HAP-1 (cell line): ENCODE results near the gene OR10A2.

Experiments
- DNase-seq, 2 experiments: peaks; one replicate each; pipeline ENCODE4 v3.0.0-alpha.2; 2016 to 2020; ENCODE audit warnings: low spot score in 2 of 2
- H3K27me3 ChIP-seq: fragments of 250-450 bp; sonication (Bioruptor Pico); 2 replicates; pipeline ENCODE4 v1.5.1; 2020; ENCODE audit warnings: low read depth, mild to moderate bottlenecking, moderate library complexity
- H3K36me3 ChIP-seq: fragments of 250-450 bp; sonication (Bioruptor Pico); replicated peaks from 2 replicates; pipeline ENCODE4 v1.5.1; 2020; ENCODE audit warnings: mild to moderate bottlenecking
- H3K4me1 ChIP-seq: fragments of 250-450 bp; sonication (Bioruptor Pico); 2 replicates; pipeline ENCODE4 v1.5.1; 2020; ENCODE audit warnings: mild to moderate bottlenecking
- H3K4me3 ChIP-seq: fragments of 250-450 bp; sonication (Bioruptor Pico); 2 replicates; pipeline ENCODE4 v1.5.1; 2020; ENCODE audit warnings: mild to moderate bottlenecking, moderate library complexity
- H3K9me3 ChIP-seq: fragments of 250-450 bp; sonication (Bioruptor Pico); 2 replicates; pipeline ENCODE4 v1.5.1; 2020; ENCODE audit warnings: mild to moderate bottlenecking, moderate library complexity
- in situ Hi-C: fragments of 300-500 bp; cut with MboI; formaldehyde crosslinking; loops from 3 replicates; pipeline ENCODE4 v1.14.3; 2020; ENCODE audit warnings: low sequenced_read_pairs, inconsistent platforms, mixed read lengths

The OR10A2 gene, protein sequence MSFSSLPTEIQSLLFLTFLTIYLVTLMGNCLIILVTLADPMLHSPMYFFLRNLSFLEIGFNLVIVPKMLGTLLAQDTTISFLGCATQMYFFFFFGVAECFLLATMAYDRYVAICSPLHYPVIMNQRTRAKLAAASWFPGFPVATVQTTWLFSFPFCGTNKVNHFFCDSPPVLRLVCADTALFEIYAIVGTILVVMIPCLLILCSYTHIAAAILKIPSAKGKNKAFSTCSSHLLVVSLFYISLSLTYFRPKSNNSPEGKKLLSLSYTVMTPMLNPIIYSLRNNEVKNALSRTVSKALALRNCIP

DNA sequence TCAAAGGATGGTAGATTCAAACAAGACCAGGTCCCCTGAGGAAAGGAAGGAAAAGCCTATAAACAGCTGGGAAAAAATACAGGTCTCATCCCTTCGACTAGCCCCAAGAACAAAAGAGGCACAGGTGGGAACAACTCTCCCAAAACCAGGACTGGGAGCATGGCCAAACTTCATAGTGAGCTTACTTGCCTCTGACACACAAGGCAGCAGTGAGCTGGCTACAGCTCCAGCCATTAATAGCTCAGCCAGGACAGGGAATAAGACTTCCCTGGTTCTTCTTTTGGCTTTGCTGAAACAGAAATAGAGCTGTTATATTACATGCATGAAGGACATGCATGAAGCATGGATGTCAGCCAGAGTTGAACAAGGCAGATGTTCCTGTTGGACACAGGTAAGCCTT, at the start of gene OR10A2:
Gene OR10A2, plus strand, starts transcription at position 97 of the 400 bp plus-strand sequence. CDS start 6,698 bp downstream, outside the sequence.
- H3K27me3 ChIP-seq: no peaks in the 10 kb centered on the region; the same call in 1 of the 2 replicates
- in situ Hi-C loops: no loop called here
- no peaks in the 10 kb centered on the region; the same call in 1 of the 2 replicates for H3K4me1 ChIP-seq
- no peaks in the 10 kb centered on the region for H3K36me3 ChIP-seq
- DNase-seq: no peak
- no peak within 1 kb of the TSS for H3K4me3 ChIP-seq
- H3K9me3 ChIP-seq: no peaks in the 10 kb centered on the region

DNA sequence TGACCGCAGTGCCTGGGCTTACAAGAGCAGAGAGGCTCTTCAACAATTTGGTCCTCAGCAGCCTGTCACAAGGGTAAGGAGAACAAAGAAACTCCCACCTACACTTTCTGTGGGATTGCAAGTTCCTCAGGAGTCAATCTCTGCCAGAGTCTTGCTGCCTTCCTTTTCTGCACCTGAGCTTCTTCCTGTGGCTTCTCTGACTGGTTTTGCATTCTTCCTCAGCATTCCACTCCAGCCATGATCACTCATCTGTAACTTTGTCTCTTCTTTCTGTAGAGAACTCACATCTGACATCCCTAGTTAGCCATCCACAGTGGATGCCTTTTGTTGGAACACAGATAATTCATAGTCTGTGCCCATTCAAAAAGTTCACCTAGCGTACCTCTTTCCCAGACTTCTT, 49.2 kb upstream of the OR10A2 start:
- DNase-seq: no peak
- Histone ChIP-seq H3K4me1 (no peaks in the 10 kb centered on the region), H3K27me3 (no peaks in the 10 kb centered on the region), H3K9me3 (no peaks in the 10 kb centered on the region), H3K36me3 (no peaks in the 10 kb centered on the region), H3K4me3 (no peak overlapping the region)
- in situ Hi-C loops: no loop called here

DNA sequence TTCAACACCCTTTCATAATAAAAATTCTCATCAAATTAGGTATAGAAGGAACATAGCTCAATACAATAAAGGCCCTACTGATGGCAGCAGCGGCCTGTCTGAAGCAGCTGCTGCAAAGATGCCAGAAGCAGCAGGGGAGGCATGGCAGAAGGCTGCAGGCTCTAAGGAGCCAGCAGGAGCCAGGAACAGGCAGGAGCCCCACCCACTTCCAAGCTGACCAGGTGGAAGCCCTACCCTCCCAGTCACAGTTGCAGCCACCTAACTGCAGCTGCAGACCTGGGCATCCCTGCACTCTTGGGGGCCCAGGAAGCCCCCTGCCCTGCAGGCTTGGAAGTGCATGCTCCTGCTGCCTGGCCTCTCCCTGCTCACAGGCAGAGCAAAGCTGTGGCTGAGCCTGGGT, 45.2 kb upstream of the OR10A2 start:
- in situ Hi-C loops: no loop called here
- H3K9me3 ChIP-seq: no peaks in the 10 kb centered on the region
- no peak for DNase-seq

DNA sequence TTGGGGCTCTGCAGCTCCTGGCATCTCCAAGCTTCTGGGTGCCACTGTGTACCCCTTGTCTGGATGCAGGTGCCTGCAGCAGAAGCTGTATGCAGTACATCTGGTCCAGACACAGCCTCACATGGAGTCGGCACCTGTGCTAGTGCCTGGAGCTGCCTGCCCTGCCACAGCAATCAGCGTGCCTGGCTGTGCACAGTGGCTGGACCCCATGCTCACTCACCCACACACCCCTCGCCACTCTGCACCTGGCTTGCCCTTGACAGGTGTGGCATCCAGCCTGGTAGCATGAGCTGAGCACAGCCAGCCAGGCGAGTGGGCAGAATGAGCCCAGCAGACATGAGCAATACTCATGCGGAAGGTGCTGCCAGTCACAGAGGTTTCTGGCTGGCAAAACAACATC, 43.9 kb upstream of the OR10A2 start:
- Histone ChIP-seq H3K4me3 (no peak overlapping the region), H3K36me3 (no peaks in the 10 kb centered on the region), H3K9me3 (no peaks in the 10 kb centered on the region), H3K27me3 (no peaks in the 10 kb centered on the region), H3K4me1 (no peaks in the 10 kb centered on the region)
- in situ Hi-C loops: no loop called here
- DNase-seq: no peak

More for the DNA sequence above, 45.2 kb upstream of the OR10A2 start:
- Histone ChIP-seq H3K4me3 (no peak overlapping the region), H3K27me3 (no peaks in the 10 kb centered on the region), H3K4me1 (no peaks in the 10 kb centered on the region), H3K36me3 (no peaks in the 10 kb centered on the region)

DNA sequence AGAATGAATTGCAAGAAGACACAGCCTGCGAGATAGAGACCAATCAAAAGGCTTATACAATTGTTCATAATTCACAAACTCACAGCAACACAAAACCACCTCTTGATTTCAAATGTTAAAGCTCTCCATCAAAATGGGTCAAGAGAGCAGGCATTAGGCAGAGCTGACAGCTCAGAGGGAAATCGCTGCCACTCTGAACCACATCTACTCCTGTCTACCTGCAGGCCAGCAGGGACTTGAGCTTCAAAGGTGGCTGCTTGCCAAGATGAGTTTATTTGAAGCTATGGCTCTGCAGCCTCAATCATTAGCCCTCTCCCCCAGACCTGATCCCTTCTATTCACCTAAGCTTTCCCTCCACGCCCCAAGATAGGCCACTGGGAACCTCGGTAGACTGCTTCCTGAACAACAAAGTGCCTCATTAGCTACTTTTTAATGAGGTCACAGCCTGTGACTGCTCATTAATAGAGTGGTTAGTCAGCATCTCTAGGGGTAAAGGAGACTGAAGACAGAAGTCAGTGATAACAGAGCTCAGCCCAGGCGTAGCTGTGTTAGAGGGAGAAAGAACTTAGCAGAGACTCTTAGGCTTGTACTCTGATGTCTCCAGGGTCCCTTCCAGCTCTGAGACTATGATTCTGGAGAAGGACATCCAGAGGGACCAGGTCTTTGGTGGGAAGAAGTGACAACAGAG, 38.6 kb upstream of the OR10A2 start:
- no peaks in the 10 kb centered on the region for H3K27me3 ChIP-seq
- no peaks in the 10 kb centered on the region for H3K9me3 ChIP-seq
- in situ Hi-C loops: no loop called here
- DNase-seq: no peak
- no peak overlapping the region for H3K4me3 ChIP-seq
- no peaks in the 10 kb centered on the region for H3K4me1 ChIP-seq
- H3K36me3 ChIP-seq: no peaks in the 10 kb centered on the region

DNA sequence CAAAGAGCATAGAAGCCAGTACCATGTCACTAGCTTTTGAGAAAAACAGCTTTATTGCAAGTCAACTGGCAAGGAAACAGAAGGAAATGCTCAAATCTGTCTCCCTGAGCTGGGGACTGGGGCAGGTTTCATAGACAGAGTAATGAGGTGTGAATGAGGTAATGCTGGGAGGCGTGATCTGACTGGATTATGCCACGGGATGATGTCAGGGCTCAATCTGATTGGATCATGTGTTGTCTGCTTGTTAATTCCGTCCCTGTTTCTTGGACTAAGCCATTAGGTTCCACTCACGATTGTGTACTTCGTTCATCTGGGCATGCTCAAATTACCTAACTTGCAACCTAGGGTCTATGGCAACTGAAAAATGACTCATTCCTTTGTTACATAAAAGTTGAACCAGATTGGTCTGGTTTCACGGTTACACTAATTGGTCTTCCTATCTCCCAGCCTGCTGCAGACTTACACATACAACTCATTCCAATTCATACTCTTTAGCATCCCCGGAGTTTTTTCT, 37.6 kb upstream of the OR10A2 start:
- H3K4me1 ChIP-seq: no peaks in the 10 kb centered on the region
- no peaks in the 10 kb centered on the region for H3K36me3 ChIP-seq
- no peak for DNase-seq
- H3K9me3 ChIP-seq: no peaks in the 10 kb centered on the region
- H3K4me3 ChIP-seq: no peak overlapping the region
- in situ Hi-C loops: no loop called here
- no peaks in the 10 kb centered on the region for H3K27me3 ChIP-seq

DNA sequence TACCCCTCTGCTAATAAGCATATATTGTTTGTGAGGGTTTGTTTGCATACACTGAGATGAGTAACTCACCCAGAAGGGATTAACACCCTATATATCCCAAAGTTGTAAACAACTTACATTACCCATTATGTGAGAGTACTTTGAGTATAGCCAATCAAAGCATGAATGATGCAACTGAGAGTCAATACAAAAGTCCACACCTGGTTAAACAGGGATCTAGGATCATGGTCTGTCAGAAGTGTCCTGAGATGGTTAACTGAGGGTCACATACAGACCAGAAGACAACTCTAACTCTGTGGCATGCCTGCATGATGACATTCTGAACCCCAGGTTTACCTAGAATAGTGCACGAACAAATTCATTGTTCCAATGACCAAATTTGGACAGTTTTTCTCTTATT, 34.8 kb upstream of the OR10A2 start:
- in situ Hi-C loops: no loop called here

DNA sequence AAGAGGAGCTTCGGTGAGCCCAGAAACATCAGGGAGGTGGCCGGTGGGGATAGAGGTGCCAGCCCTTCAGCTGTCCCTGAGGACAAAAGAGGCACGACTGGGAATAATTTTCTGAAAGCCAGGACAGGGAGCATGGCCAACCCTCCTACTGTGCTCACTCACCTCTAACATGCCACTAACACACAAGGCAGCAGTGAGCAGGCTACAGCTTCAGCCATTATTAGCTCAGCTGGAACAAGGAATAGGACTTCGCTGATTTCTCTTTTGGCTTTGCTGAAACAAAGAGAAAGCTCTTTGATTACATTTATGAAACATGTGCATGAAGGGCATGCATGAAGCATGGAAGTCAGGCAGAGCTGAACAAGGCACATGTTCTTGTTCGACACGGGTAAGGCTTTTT, 29.5 kb upstream of the OR10A2 start:
- DNase-seq: no peak
- in situ Hi-C loops: no loop called here
- Histone ChIP-seq H3K4me1 (no peaks in the 10 kb centered on the region), H3K4me3 (no peak overlapping the region), H3K9me3 (no peaks in the 10 kb centered on the region; the same call in 1 of the 2 replicates), H3K36me3 (no peaks in the 10 kb centered on the region), H3K27me3 (peaks cover 3% of the 10 kb centered on the region; the same call in 1 of the 2 replicates)

More for the DNA sequence above, 34.8 kb upstream of the OR10A2 start:
- no peaks in the 10 kb centered on the region for H3K27me3 ChIP-seq
- no peak overlapping the region for H3K4me3 ChIP-seq
- H3K36me3 ChIP-seq: no peaks in the 10 kb centered on the region
- no peaks in the 10 kb centered on the region; the same call in 1 of the 2 replicates for H3K9me3 ChIP-seq
- no peak for DNase-seq
- H3K4me1 ChIP-seq: no peaks in the 10 kb centered on the region

DNA sequence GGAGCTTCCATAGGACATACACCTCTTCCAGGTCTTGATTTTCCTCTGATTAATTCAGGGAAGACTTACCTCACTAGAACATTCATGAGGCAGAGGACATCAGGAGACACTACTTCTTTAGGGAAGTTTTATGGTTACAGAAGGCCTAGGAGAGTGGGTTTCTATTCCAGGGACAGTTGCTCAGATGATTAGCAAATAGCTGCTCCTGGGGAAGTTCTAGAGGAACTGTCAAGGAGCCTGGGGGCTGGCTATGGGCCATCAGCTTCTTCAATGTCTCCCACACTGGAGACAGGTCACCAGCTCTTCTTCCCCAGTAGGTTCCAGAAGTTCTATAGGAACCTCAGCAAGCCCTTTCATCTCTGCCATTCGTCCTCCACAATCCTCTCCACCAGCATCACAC, 28.8 kb upstream of the OR10A2 start:
- H3K36me3 ChIP-seq: no peaks in the 10 kb centered on the region
- peaks cover 3% of the 10 kb centered on the region; the same call in 1 of the 2 replicates for H3K27me3 ChIP-seq
- no peak overlapping the region for H3K4me3 ChIP-seq
- DNase-seq: no peak
- no peaks in the 10 kb centered on the region for H3K4me1 ChIP-seq
- H3K9me3 ChIP-seq: no peaks in the 10 kb centered on the region; the same call in 1 of the 2 replicates
- in situ Hi-C loops: no loop called here

DNA sequence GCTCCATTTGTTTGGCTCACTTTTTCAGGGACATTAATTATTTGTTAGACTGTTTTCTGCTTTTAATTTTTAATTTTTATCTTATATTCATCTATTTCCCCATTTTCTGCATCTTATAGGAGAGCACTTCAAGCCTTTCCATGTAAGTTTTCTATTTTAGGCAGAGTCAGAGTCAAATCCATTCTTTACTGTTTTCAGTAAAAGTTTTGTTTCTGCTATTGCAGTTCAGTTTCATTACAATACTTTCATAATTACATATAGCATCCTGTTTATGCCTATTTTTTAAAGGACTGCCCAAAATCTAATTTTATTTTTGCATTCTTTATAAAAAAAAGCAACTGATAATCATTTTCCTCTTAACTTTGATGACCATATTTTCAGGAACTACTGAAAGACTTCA, 21.2 kb upstream of the OR10A2 start:
- Histone ChIP-seq H3K27me3 (no peaks in the 10 kb centered on the region), H3K4me3 (no peak overlapping the region), H3K36me3 (no peaks in the 10 kb centered on the region), H3K9me3 (no peaks in the 10 kb centered on the region; the same call in 1 of the 2 replicates), H3K4me1 (no peaks in the 10 kb centered on the region; the same call in 1 of the 2 replicates)
- DNase-seq: no peak
- in situ Hi-C loops: no loop called here

DNA sequence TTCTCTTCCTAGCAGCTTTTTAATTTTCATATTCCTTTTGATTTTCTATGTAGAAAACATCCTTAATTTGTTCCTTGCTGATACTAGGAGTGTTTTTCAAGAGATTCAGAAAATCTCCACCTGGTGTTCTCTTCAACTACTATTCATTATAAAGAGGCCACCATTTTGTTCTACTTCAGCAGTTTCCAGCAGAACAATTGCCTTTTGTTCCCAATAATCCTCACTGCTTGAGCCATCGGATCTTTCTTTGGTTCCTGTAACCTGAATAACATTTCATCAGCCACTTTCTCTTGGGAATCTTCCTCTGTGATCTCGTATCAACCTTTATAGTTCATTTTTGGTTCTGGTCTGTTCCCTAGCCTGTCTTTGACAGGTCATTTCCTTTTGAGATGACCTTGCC, 19.2 kb upstream of the OR10A2 start:
- Histone ChIP-seq H3K27me3 (no peaks in the 10 kb centered on the region), H3K9me3 (no peaks in the 10 kb centered on the region; the same call in 1 of the 2 replicates), H3K36me3 (no peaks in the 10 kb centered on the region), H3K4me1 (no peaks in the 10 kb centered on the region; the same call in 1 of the 2 replicates), H3K4me3 (no peak overlapping the region)
- in situ Hi-C loops: no loop called here
- peak in 1 of 2 experiments; percentile 34 for DNase-seq

DNA sequence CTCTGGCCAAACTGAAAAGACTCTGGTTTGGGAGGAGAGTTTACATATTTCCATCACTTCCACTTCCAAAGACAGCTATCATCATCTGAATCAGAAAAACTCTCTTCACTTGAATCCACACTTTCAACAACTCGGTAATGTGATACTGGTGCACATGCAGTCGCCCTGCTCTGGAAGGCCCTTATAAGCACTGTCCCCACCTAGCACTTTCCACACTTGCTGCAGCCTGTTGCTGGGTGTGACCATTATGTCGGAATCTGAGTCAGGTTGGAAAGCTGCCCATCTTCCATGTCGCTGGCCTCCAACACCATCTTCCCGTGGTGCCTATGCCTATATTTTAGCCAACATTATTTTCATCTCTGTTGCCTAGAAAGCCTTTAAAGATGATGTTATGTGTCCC, 18.5 kb upstream of the OR10A2 start:
- H3K4me3 ChIP-seq: no peak overlapping the region
- no peak for DNase-seq
- H3K27me3 ChIP-seq: no peaks in the 10 kb centered on the region
- H3K9me3 ChIP-seq: no peaks in the 10 kb centered on the region; the same call in 1 of the 2 replicates
- in situ Hi-C loops: no loop called here
- no peaks in the 10 kb centered on the region for H3K36me3 ChIP-seq
- H3K4me1 ChIP-seq: no peaks in the 10 kb centered on the region; the same call in 1 of the 2 replicates

DNA sequence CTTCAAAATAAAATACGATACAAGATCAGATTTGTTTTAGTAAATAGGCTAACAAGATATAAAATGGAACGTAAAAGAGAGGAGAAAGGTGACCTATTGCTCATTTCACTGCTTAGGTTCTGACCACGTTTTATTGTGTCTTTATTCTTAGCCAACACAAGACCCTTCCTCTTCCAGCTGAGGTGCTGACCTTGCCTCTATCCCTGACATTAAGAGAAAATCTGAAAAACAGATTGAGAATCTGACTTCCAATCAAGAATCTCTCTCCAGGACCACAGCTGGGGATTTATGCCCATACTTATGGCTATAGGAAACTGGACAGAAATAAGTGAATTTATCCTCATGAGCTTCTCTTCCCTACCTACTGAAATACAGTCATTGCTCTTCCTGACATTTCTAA, 17.5 kb upstream of the OR10A2 start, which contains the start of gene OR10A5:
Gene OR10A5, plus strand, starts transcription at position 301 of the 400 bp plus-strand sequence. Its CDS starts 0 bp downstream, at position 301.
- H3K27me3 ChIP-seq: no peaks in the 10 kb centered on the region
- no peaks in the 10 kb centered on the region for H3K36me3 ChIP-seq
- H3K9me3 ChIP-seq: no peaks in the 10 kb centered on the region; the same call in 1 of the 2 replicates
- no peaks in the 10 kb centered on the region; the same call in 1 of the 2 replicates for H3K4me1 ChIP-seq
- no peak for DNase-seq
- in situ Hi-C loops: no loop called here
- no peak within 1 kb of the TSS for H3K4me3 ChIP-seq

DNA sequence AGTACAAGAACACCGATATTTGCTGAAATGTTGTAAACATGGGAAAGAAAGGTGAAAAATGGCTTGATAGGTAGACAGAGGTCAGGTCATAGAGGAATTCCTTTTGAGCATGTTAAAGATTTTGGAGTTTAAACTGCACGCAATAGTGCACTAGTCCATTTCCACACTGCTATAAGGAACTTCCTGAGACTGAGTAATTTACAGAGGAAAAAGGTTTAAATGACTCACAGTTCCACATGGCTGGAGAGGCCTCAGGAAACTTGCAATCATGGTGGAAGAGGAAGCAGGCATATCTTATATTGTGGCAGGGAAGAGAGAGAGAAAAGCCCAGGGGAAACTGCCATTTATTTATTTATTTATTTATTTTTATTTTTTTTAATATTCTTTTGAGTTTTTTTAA, 12.3 kb upstream of the OR10A2 start:
- H3K4me3 ChIP-seq: no peak overlapping the region
- no peaks in the 10 kb centered on the region for H3K36me3 ChIP-seq
- DNase-seq: no peak
- H3K27me3 ChIP-seq: no peaks in the 10 kb centered on the region
- no peaks in the 10 kb centered on the region for H3K4me1 ChIP-seq
- in situ Hi-C loops: no loop called here
- no peaks in the 10 kb centered on the region for H3K9me3 ChIP-seq
